Measurements from ENCODE around the gene MRPS12.

The MRPS12 gene

DNA sequence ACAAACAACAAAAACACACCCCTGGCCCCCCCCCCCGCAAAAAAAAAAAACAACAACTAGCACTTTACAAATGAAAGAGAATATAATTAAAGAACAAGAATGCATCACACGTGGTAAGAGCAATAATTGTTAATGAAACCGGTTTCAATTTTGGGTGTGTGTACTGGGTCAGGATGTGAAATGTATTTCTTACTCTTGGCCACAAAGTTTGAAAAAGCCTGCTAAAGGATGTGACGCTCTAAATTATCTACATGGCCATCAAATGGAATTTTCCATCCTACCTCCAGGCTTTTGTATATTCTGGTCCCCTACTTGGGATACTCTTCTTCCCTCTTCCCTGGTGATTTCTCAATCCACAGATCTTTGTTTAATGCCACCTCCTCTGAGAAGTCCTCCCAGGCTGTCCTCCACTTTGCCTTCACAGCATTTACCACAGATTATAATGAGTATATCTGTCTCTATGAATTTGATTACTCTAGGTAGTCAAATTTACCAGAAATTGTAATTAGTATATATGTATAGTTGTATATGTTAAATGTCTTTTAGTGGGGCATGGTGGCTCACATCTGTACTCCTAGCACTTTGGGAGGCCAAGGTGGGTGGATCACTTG is 2.2 kb upstream of the MRPS12 start:
- TF ChIP-seq ISL1 (CRISPR knock-in tag; IDR thresholded peaks at IDR 0.05) (no peak), GLIS3 (CRISPR knock-in tag; IDR thresholded peaks at IDR 0.05) (no peak), ESRRG (CRISPR knock-in tag; IDR thresholded peaks at IDR 0.05) (no peak), ZFP30 (CRISPR knock-in tag; IDR thresholded peaks at IDR 0.05) (no peak), PPARA (CRISPR knock-in tag; IDR thresholded peaks at IDR 0.05; ENCODE audit: borderline replicate concordance) (no peak), OSR1 (CRISPR knock-in tag; IDR thresholded peaks at IDR 0.05) (no peak), TOX (CRISPR knock-in tag; IDR thresholded peaks at IDR 0.05; ENCODE audit: borderline replicate concordance) (no peak)
- TF ChIP-seq, protein P1, sequence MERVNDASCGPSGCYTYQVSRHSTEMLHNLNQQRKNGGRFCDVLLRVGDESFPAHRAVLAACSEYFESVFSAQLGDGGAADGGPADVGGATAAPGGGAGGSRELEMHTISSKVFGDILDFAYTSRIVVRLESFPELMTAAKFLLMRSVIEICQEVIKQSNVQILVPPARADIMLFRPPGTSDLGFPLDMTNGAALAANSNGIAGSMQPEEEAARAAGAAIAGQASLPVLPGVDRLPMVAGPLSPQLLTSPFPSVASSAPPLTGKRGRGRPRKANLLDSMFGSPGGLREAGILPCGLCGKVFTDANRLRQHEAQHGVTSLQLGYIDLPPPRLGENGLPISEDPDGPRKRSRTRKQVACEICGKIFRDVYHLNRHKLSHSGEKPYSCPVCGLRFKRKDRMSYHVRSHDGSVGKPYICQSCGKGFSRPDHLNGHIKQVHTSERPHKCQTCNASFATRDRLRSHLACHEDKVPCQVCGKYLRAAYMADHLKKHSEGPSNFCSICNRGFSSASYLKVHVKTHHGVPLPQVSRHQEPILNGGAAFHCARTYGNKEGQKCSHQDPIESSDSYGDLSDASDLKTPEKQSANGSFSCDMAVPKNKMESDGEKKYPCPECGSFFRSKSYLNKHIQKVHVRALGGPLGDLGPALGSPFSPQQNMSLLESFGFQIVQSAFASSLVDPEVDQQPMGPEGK (CRISPR knock-in tag; IDR thresholded peaks at IDR 0.05; ENCODE audit: borderline replicate concordance): no peak
- TF ChIP-seq, protein P2, sequence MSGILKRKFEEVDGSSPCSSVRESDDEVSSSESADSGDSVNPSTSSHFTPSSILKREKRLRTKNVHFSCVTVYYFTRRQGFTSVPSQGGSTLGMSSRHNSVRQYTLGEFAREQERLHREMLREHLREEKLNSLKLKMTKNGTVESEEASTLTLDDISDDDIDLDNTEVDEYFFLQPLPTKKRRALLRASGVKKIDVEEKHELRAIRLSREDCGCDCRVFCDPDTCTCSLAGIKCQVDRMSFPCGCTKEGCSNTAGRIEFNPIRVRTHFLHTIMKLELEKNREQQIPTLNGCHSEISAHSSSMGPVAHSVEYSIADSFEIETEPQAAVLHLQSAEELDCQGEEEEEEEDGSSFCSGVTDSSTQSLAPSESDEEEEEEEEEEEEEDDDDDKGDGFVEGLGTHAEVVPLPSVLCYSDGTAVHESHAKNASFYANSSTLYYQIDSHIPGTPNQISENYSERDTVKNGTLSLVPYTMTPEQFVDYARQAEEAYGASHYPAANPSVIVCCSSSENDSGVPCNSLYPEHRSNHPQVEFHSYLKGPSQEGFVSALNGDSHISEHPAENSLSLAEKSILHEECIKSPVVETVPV (CRISPR knock-in tag; IDR thresholded peaks at IDR 0.05): no peak

DNA sequence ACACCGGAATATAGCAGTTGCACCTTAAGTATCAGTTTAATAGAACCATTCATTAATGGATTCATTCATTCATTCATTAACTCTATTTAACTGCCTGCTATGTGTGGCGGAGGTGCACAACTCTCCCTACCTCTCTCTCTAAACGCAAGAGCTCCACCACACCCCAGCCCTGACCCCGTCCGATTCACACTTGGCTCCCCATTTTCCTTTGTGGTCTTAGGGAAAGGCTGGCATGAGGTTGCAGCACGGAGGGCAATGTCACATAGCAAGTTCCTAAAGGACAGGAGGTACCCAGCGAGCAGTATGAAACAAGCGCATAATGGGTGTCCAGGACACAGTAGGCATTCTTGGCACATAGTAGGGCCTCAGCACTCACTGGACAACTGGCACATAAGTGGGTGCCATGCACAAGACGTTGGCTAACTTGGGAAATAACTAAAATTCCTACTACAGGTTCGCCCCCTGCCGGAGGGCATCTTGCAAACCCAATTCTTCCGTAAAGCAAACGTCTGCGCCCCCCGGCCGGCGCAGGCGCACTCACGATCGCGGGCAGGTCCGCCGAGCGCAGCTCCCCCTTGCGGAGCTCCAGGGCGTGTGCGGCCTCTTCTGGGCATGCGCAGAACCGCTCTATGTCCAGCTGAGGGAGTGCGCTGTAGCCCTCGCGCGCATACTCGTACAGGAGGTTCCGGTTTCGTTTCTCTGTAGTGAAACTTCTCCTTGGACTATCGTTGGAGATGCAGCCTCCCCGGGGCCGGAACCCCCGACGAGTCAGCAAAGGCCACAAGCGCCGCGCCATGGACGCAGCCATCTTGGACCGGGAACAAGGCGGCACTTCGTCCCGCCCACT is 592 bp upstream of the MRPS12 start, which contains the start of gene SARS2:
SARS2 (minus strand) TSS at position 835 of the 847 bp plus-strand sequence; CDS start at position 808, 27 bp downstream.
- TF ChIP-seq ZFP30 (CRISPR knock-in tag; IDR thresholded peaks at IDR 0.05) (no peak), RARB (CRISPR knock-in tag; IDR thresholded peaks at IDR 0.05) (no peak)
- TF ChIP-seq, protein P3, sequence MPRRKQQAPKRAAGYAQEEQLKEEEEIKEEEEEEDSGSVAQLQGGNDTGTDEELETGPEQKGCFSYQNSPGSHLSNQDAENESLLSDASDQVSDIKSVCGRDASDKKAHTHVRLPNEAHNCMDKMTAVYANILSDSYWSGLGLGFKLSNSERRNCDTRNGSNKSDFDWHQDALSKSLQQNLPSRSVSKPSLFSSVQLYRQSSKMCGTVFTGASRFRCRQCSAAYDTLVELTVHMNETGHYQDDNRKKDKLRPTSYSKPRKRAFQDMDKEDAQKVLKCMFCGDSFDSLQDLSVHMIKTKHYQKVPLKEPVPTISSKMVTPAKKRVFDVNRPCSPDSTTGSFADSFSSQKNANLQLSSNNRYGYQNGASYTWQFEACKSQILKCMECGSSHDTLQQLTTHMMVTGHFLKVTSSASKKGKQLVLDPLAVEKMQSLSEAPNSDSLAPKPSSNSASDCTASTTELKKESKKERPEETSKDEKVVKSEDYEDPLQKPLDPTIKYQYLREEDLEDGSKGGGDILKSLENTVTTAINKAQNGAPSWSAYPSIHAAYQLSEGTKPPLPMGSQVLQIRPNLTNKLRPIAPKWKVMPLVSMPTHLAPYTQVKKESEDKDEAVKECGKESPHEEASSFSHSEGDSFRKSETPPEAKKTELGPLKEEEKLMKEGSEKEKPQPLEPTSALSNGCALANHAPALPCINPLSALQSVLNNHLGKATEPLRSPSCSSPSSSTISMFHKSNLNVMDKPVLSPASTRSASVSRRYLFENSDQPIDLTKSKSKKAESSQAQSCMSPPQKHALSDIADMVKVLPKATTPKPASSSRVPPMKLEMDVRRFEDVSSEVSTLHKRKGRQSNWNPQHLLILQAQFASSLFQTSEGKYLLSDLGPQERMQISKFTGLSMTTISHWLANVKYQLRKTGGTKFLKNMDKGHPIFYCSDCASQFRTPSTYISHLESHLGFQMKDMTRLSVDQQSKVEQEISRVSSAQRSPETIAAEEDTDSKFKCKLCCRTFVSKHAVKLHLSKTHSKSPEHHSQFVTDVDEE (CRISPR knock-in tag; IDR thresholded peaks at IDR 0.05): 0 out of 2 replicates have a peak, but pooled peaks have one; percentile 29
- ATAC-seq: peak; percentile 73

More for the DNA sequence above, 2.2 kb upstream of the MRPS12 start:
- ATAC-seq: no peak

DNA sequence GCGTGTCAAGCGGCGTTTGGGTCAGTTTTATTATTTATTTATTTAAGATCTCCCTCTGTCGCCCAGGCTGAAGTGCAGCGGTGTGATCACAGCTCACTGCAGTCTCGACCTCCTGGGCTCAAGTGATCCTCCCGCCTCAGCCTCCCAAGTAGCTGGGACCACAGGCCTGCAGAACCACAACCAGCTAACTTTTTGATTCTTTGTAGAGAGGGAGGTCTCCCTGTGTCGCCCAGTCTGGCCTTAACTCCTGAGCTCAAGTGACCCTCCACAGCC is 713 bp downstream of the MRPS12 start:
- no peak for ATAC-seq
- TF ChIP-seq, protein P2 (CRISPR knock-in tag; IDR thresholded peaks at IDR 0.05): no peak
- TF ChIP-seq CSDC2 (CRISPR knock-in tag; IDR thresholded peaks at IDR 0.05): no peak
- TF ChIP-seq, protein P3 (CRISPR knock-in tag; IDR thresholded peaks at IDR 0.05): no peak
- TF ChIP-seq PPARA (CRISPR knock-in tag; IDR thresholded peaks at IDR 0.05; ENCODE audit: borderline replicate concordance): no peak
- no peak for TF ChIP-seq ESRRG (CRISPR knock-in tag; IDR thresholded peaks at IDR 0.05)
- TF ChIP-seq OSR1 (CRISPR knock-in tag; IDR thresholded peaks at IDR 0.05): no peak
- no peak for TF ChIP-seq TCF4 (CRISPR knock-in tag; IDR thresholded peaks at IDR 0.05; ENCODE audit: borderline replicate concordance)
- no peak for TF ChIP-seq BACH2 (CRISPR knock-in tag; IDR thresholded peaks at IDR 0.05; ENCODE audit: borderline replicate concordance)
- TF ChIP-seq, protein P4, sequence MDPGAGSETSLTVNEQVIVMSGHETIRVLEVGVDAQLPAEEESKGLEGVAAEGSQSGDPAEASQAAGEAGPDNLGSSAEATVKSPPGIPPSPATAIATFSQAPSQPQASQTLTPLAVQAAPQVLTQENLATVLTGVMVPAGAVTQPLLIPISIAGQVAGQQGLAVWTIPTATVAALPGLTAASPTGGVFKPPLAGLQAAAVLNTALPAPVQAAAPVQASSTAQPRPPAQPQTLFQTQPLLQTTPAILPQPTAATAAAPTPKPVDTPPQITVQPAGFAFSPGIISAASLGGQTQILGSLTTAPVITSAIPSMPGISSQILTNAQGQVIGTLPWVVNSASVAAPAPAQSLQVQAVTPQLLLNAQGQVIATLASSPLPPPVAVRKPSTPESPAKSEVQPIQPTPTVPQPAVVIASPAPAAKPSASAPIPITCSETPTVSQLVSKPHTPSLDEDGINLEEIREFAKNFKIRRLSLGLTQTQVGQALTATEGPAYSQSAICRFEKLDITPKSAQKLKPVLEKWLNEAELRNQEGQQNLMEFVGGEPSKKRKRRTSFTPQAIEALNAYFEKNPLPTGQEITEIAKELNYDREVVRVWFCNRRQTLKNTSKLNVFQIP (CRISPR knock-in tag; IDR thresholded peaks at IDR 0.05; ENCODE audit: borderline replicate concordance, low read depth): no peak
- TF ChIP-seq SNAI2 (CRISPR knock-in tag; IDR thresholded peaks at IDR 0.05): no peak

Data from SK-N-SH treated with all-trans-retinoic acid at 6 μM for 48 hours (cell line).